Naive B cell (primary cell): Measurements from ENCODE around the gene GOLGA1. TPM values are rescaled to one million over a fixed set of nuclear protein-coding genes. Genes with fewer than 3 reads are reported as not detected.
"Not testable (repeated sequence)": the region's sequence is repeated elsewhere in the genome, so short reads cannot be mapped to it uniquely, and the experiment has no call there.

Experiments used
- ATAC-seq, 2 donors: fragments of 150-1000 bp; cut with Tn5 transposase; 2 replicates each; pipeline ENCODE4 v1.10.0; 2021; ENCODE audit warnings: low read depth in 2 of 2, mild to moderate bottlenecking in 2 of 2, moderate library complexity in 2 of 2
- DNase-seq: peaks from one replicate; pipeline ENCODE4 v3.0.0; 2022
- H3K27ac Mint-ChIP-seq, 6 donors: one replicate each; pipeline ENCODE4 v1.8.0; 2020 to 2022; ENCODE audit warnings: mild to moderate bottlenecking in 6 of 6, mixed read lengths in 6 of 6, moderate library complexity in 5 of 6, inconsistent platforms in 2 of 6
- H3K27me3 Mint-ChIP-seq, 3 donors: one replicate each; pipeline ENCODE4 v1.8.0; 2021 to 2022; ENCODE audit warnings: mixed read lengths in 3 of 3, mild to moderate bottlenecking in 1 of 3
- H3K36me3 Mint-ChIP-seq, 2 donors: one replicate each; pipeline ENCODE4 v1.8.0; 2020 to 2022; ENCODE audit warnings: mixed read lengths in 2 of 2, inconsistent platforms in 1 of 2, mild to moderate bottlenecking in 1 of 2
- H3K4me1 Mint-ChIP-seq, 3 donors: one replicate each; pipeline ENCODE4 v1.8.0; 2020 to 2022; ENCODE audit warnings: mixed read lengths in 3 of 3, inconsistent platforms in 1 of 3, mild to moderate bottlenecking in 1 of 3, moderate library complexity in 1 of 3
- H3K4me3 Mint-ChIP-seq, 8 donors: one replicate each; pipeline ENCODE4 v1.8.0; 2020 to 2022; ENCODE audit warnings: mild to moderate bottlenecking in 8 of 8, mixed read lengths in 8 of 8, moderate library complexity in 8 of 8, inconsistent platforms in 2 of 8
- H3K9me3 Mint-ChIP-seq, 7 donors: one replicate each; pipeline ENCODE4 v1.8.0; 2020 to 2022; ENCODE audit warnings: mixed read lengths in 7 of 7, mild to moderate bottlenecking in 5 of 7, inconsistent platforms in 2 of 7, moderate library complexity in 1 of 7
- polyA plus RNA-seq, 6 donors: library from polyadenylated mRNA; unstranded; fragments of 300-500 nt; fragmentation: Illumina TruSeq; gene quantifications; one replicate each; pipeline ENCODE4 v1.2.3, GENCODE V29; 2021; ENCODE audit warnings: low read depth in 6 of 6

Gene GOLGA1
- polyA plus RNA-seq, 6 donors from 2014 or later = 4.0 to 9.5 (median 6.1) TPM

- not testable (repeated sequence) for H3K36me3 Mint-ChIP-seq, H3K9me3 Mint-ChIP-seq, H3K4me3 Mint-ChIP-seq, DNase-seq, ATAC-seq, H3K27me3 Mint-ChIP-seq, H3K27ac Mint-ChIP-seq
- H3K4me1 Mint-ChIP-seq = peaks cover 11 to 13% (median 12%) of the 10 kb centered on the region in 3 donors
Measured at GRCh38 chr9:124959671-124960408, 19.0 kb upstream of the GOLGA1 start.

DNA sequence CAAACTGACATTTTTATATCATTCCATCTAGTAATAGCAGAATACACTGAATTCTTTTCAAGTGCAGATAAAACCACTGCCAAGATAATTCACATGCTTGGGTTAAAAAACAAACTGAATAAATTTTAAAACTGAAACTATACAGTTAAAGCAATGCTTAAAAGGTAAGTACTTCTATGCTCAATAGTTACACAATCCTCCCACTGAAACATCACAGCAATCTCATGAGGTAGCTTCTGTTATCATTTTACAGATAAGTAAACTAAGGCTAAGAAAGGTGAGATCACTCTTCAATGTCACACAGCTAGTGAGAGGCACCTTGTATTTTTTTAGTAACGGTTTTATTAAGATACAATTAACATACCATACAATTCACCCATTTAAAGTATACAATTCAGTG is 13.4 kb upstream of the GOLGA1 start:
- H3K4me1 Mint-ChIP-seq = peaks cover 13 to 24% (median 15%) of the 10 kb centered on the region in 3 donors
- no peak for DNase-seq
- no peaks in the 10 kb centered on the region for H3K36me3 Mint-ChIP-seq
- H3K27me3 Mint-ChIP-seq = no peaks in the 10 kb centered on the region
- no peak overlapping the region for H3K27ac Mint-ChIP-seq
- H3K9me3 Mint-ChIP-seq = no peaks in the 10 kb centered on the region
- no peak for ATAC-seq
- H3K4me3 Mint-ChIP-seq = no peak overlapping the region

DNA sequence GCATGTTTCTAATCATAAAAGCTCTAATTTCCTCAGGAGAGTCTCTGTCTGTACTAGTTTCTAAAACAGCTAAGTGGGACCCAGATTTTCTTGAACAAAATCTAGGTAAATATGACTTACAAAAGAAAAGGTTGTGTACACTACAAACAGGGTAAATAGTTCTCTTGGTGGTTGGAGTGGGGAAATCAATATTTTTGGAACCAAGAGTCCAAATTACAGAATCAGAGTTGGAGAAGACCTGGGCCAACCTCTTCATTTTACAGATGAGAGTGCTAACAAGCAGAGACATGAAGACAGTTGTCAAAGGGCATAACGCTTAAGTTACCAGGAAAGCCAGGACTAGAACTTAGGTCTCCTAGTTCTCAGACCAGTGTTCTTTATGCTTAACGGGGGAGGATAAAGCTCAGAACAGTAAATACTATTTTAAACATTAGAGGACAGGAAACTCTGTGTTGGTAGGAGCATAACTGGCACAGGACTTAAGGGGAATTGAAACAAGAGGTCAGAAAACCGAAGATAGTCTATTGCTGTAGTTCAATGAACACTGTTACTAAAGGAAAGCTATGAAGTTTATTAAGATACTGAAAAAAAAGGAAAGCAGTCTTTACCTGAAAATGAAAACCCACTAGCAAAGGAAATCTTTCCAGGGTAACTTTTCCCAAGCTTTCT is 9.3 kb upstream of the GOLGA1 start:
- no peaks in the 10 kb centered on the region for H3K9me3 Mint-ChIP-seq
- H3K36me3 Mint-ChIP-seq = no peaks in the 10 kb centered on the region
- DNase-seq (peak; percentile 29), ATAC-seq (peak; percentile 84 to 96)
- no peaks in the 10 kb centered on the region for H3K27me3 Mint-ChIP-seq
- peak overlapping the region; percentile 7 to 78 (median 72) for H3K27ac Mint-ChIP-seq
- H3K4me3 Mint-ChIP-seq = peak overlapping the region in 6 of 8 donors; percentile 10 to 72 (median 55)
- H3K4me1 Mint-ChIP-seq = peaks cover 13 to 26% (median 15%) of the 10 kb centered on the region in 3 donors

GRCh38 chr9:124949387-124949786 is 8.5 kb upstream of the GOLGA1 start:
- peaks cover 13 to 26% (median 15%) of the 10 kb centered on the region in 3 donors for H3K4me1 Mint-ChIP-seq
- no peaks in the 10 kb centered on the region for H3K9me3 Mint-ChIP-seq
- H3K27ac Mint-ChIP-seq = peak overlapping the region in 5 of 6 donors; percentile 15 to 78 (median 71)
- no peaks in the 10 kb centered on the region for H3K27me3 Mint-ChIP-seq
- ATAC-seq (no peak), DNase-seq (no peak)
- H3K4me3 Mint-ChIP-seq = peak overlapping the region in 3 of 8 donors; percentile 25 to 54 (median 53)
- no peaks in the 10 kb centered on the region for H3K36me3 Mint-ChIP-seq

DNA sequence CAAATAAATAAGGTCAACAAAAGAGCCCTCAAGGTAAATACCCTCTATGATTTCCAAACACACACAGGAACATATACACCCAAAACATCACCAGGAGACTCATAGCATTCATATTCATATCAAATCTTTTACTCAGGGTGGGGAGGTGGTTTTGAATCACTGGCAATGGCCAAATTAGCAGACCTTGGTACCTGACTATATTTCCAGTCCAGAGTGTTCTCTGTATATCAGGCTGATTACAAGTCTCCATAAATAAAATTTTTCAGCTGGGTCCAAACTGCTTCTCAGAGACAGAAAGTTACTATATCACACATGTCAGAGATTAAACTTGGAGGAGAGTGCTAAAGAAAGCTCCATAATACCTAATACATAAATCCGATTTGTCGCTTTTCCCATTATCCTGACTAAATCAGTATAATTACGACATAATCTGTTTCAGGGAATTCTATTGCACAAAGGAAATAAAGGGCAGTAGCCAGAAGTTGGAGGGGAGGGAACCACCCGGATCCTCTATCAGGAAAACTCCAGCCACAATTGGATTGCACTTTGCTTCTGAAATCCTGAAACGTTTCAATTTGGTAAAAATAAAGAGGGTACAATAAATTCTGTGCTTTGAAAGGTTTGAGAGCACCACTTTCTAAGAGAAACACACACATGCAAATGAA is 7.0 kb upstream of the GOLGA1 start:
- Mint-ChIP-seq H3K9me3 (no peaks in the 10 kb centered on the region), H3K36me3 (no peaks in the 10 kb centered on the region), H3K4me3 (no peak overlapping the region), H3K27ac (peak overlapping the region in 1 of 6 donors; percentile 85), H3K4me1 (peaks cover 14 to 26% (median 15%) of the 10 kb centered on the region in 3 donors), H3K27me3 (no peaks in the 10 kb centered on the region)
- ATAC-seq = no peak
- DNase-seq = no peak

DNA sequence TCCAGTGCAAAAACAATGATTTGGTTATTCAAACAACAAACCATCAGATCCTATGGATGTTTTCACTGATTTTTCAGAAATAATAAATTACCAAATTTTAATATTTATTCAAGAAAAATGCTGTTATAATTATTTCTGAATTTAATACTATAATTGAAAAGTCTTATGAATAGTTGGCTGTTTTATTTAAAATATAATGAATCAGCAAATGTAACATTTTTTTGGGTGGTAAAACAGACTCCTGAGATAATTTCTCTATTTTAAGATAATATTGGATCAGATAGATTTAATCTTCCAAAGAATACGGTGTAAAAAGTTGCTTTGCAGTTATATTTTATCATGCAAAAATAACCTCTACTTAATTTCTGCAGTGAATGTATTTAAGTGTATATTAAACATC is 5.3 kb upstream of the GOLGA1 start:
- Mint-ChIP-seq H3K4me3 (no peak overlapping the region), H3K36me3 (no peaks in the 10 kb centered on the region), H3K27ac (no peak overlapping the region), H3K4me1 (peaks cover 20 to 34% (median 28%) of the 10 kb centered on the region in 3 donors), H3K9me3 (no peaks in the 10 kb centered on the region), H3K27me3 (no peaks in the 10 kb centered on the region)
- DNase-seq = no peak
- ATAC-seq = no peak

- DNase-seq (no peak), ATAC-seq (peak; percentile 27 to 38)
- Mint-ChIP-seq H3K27ac (peak overlapping the region; percentile 96 to 99 (median 98)), H3K4me3 (peak overlapping the region; percentile 87 to 98 (median 96)), H3K27me3 (no peaks in the 10 kb centered on the region), H3K4me1 (peaks cover 18 to 37% (median 31%) of the 10 kb centered on the region in 3 donors), H3K36me3 (peaks cover 0 to 4% of the 10 kb centered on the region in 2 donors), H3K9me3 (no peaks in the 10 kb centered on the region)
Measured at GRCh38 chr9:124941679-124942561, 1.0 kb upstream of the GOLGA1 start.

DNA sequence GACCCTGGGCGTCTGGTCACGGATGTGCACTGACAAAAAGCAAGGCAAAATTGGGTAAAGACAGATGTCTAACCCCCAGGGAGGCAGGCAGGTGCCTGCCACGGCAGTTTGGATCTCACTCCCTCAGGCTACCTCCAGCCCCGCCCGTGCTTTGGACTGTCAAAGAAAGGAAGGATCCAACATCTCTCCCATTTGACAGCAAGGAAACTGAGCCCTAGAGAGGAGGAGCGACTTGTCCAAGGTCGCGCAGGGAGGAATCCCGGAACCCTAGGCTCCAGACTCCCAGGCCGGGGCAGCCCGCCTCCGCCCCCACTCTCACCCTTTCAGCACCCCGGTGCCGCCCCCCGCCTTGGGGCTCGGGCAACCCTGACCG is 376 bp downstream of the GOLGA1 start:
- DNase-seq (no peak), ATAC-seq (peak; percentile 22 to 31)
- Mint-ChIP-seq H3K27me3 (no peaks in the 10 kb centered on the region), H3K9me3 (no peaks in the 10 kb centered on the region), H3K4me1 (peaks cover 21 to 45% (median 31%) of the 10 kb centered on the region in 3 donors), H3K36me3 (peaks cover 0 to 4% of the 10 kb centered on the region in 2 donors), H3K27ac (peak overlapping the region; percentile 96 to 99 (median 98)), H3K4me3 (peak overlapping the region; percentile 87 to 98 (median 96))

DNA sequence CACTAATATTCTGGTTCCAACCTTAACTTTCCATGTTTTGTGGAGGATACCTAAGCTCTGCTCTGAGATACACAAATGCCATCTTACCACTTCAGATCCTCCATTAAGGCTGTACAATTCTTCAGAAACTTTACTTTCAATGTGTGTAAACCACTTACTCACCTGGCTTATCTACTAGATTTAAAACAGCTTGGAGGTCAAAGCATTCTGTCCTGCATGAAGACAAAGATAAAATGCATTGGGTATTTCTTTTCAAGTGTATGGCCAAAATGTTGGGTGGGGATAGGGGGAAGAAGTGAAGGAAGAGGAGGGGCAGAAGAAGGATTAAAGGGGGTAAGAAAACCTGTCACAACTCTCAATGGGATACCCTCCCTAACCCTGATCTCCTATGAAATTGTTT is 939 bp downstream of the GOLGA1 start:
- peak overlapping the region; percentile 87 to 98 (median 96) for H3K4me3 Mint-ChIP-seq
- DNase-seq (no peak), ATAC-seq (no peak)
- no peaks in the 10 kb centered on the region for H3K27me3 Mint-ChIP-seq
- peak overlapping the region; percentile 96 to 99 (median 98) for H3K27ac Mint-ChIP-seq
- H3K9me3 Mint-ChIP-seq = no peaks in the 10 kb centered on the region
- peaks cover 21 to 50% (median 31%) of the 10 kb centered on the region in 3 donors for H3K4me1 Mint-ChIP-seq
- H3K36me3 Mint-ChIP-seq = peaks cover 0 to 4% of the 10 kb centered on the region in 2 donors

GRCh38 chr9:124934290-124934689 is 6.6 kb downstream of the GOLGA1 start:
- DNase-seq (peak; percentile 65), ATAC-seq (peak; percentile 99)
- peaks cover 0 to 4% of the 10 kb centered on the region in 2 donors for H3K36me3 Mint-ChIP-seq
- H3K9me3 Mint-ChIP-seq = no peaks in the 10 kb centered on the region
- peak overlapping the region; percentile 21 to 75 (median 52) for H3K4me3 Mint-ChIP-seq
- peaks cover 17 to 40% (median 21%) of the 10 kb centered on the region in 3 donors for H3K4me1 Mint-ChIP-seq
- peak overlapping the region; percentile 12 to 94 (median 74) for H3K27ac Mint-ChIP-seq
- no peaks in the 10 kb centered on the region for H3K27me3 Mint-ChIP-seq

DNA sequence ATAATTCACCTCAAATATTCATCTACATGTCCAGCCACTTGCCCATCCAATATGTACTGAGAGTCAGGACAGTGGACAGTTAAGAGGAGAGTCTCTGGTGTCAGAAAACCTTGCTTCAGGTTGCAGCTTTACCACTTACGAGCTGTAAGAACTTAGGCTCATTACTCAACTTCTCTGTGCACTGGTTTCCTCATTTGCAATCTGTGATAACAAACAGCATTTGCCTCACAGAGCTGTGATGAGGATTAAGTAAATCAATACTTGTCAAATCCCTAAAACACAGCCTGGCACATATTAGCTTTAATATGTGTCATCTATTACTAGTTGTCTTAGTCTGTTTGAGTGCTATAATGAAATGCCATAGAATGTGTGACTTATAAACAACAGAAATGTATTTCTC is 8.6 kb downstream of the GOLGA1 start:
- H3K36me3 Mint-ChIP-seq = peaks cover 0 to 5% of the 10 kb centered on the region in 2 donors
- peak overlapping the region in 1 of 6 donors; percentile 33 for H3K27ac Mint-ChIP-seq
- peaks cover 13 to 28% (median 14%) of the 10 kb centered on the region in 3 donors for H3K4me1 Mint-ChIP-seq
- no peak for DNase-seq
- H3K27me3 Mint-ChIP-seq = no peaks in the 10 kb centered on the region
- no peak overlapping the region for H3K4me3 Mint-ChIP-seq
- ATAC-seq = no peak
- H3K9me3 Mint-ChIP-seq = no peaks in the 10 kb centered on the region

GRCh38 chr9:124929464-124929863 is 11.4 kb downstream of the GOLGA1 start:
- Mint-ChIP-seq H3K9me3 (no peaks in the 10 kb centered on the region), H3K27me3 (no peaks in the 10 kb centered on the region), H3K4me1 (peaks cover 9 to 10% (median 10%) of the 10 kb centered on the region in 3 donors), H3K27ac (peak overlapping the region in 1 of 6 donors; percentile 47), H3K4me3 (no peak overlapping the region), H3K36me3 (peaks cover 8 to 16% of the 10 kb centered on the region in 2 donors)
- DNase-seq (no peak), ATAC-seq (no peak)

GRCh38 chr9:124928116-124928515 is 12.8 kb downstream of the GOLGA1 start:
- ATAC-seq = no peak
- Mint-ChIP-seq H3K27ac (no peak overlapping the region), H3K27me3 (no peaks in the 10 kb centered on the region), H3K9me3 (no peaks in the 10 kb centered on the region), H3K36me3 (peaks cover 8 to 16% of the 10 kb centered on the region in 2 donors), H3K4me1 (no peaks in the 10 kb centered on the region), H3K4me3 (no peak overlapping the region)
- no peak for DNase-seq
